ENCODE measurements around the gene ETV4. TPM values are rescaled to one million over a fixed set of nuclear protein-coding genes. Genes with fewer than 3 reads are reported as not detected.
A peak's percentile ranks its signal among the peaks of the same experiment; 100 is the strongest.

ETV4 gene
- total and polyA plus RNA-seq, 2 of the 13 experiments (the other 11 are each of a cell fraction or from before 2014, with no cell fraction given): 128 to 330 TPM

GRCh38 chr17:43552229-43552837 lies 6.2 kb upstream of the ETV4 start (continued):
- TF ChIP-seq CREBL2 (CRISPR knock-in tag; IDR thresholded peaks at IDR 0.05; ENCODE audit: borderline replicate concordance) (no peak), MYPOP (CRISPR knock-in tag; IDR thresholded peaks at IDR 0.05) (0 out of 2 replicates have a peak, but pooled peaks have one; percentile 39), MEF2D (CRISPR knock-in tag; IDR thresholded peaks at IDR 0.05) (peak; percentile 52; the same call in 1 of the 2 replicates), SP4 (CRISPR knock-in tag; IDR thresholded peaks at IDR 0.05) (no peak), HNF1A (IDR thresholded peaks at IDR 0.05; ENCODE audit: low read depth) (peak; percentile 94), HNF1A (CRISPR knock-in tag; IDR thresholded peaks at IDR 0.05; ENCODE audit: borderline replicate concordance) (peak; percentile 97), ZNF484 (CRISPR knock-in tag; IDR thresholded peaks at IDR 0.05; ENCODE audit: borderline replicate concordance, low read depth) (no peak), RFXANK (CRISPR knock-in tag; IDR thresholded peaks at IDR 0.05) (peak; percentile 62; the same call in 1 of the 2 replicates), ZFYVE20 (CRISPR knock-in tag; IDR thresholded peaks at IDR 0.05; ENCODE audit: borderline replicate concordance, low read depth) (no peak), MYC (CRISPR knock-in tag; IDR thresholded peaks at IDR 0.05; ENCODE audit: borderline replicate concordance) (no peak), FOXA1 (IDR thresholded peaks at IDR 0.05) (no peak), FOXA1 (CRISPR knock-in tag; IDR thresholded peaks at IDR 0.05) (peak; percentile 76), ZNF781 (CRISPR knock-in tag; IDR thresholded peaks at IDR 0.05; ENCODE audit: borderline replicate concordance, not compliant biosample characterization) (peak; percentile 58), ZFY (CRISPR knock-in tag; IDR thresholded peaks at IDR 0.05) (peak; percentile 20; the same call in 1 of the 2 replicates), ZFP82 (CRISPR knock-in tag; IDR thresholded peaks at IDR 0.05; ENCODE audit: borderline replicate concordance) (0 out of 2 replicates have a peak, but pooled peaks have one; percentile 46), FOXA3 (CRISPR knock-in tag; IDR thresholded peaks at IDR 0.05) (peak; percentile 75), YEATS4 (CRISPR knock-in tag; IDR thresholded peaks at IDR 0.05; ENCODE audit: borderline replicate concordance) (0 out of 2 replicates have a peak, but pooled peaks have one; percentile 50), ZNF687 (CRISPR knock-in tag; IDR thresholded peaks at IDR 0.05) (no peak), TAF15 (IDR thresholded peaks at IDR 0.05; ENCODE audit: low read depth, low read length, poor library complexity, severe bottlenecking) (no peak), ZSCAN31 (CRISPR knock-in tag; IDR thresholded peaks at IDR 0.05; ENCODE audit: low read depth) (no peak), SMYD3 (CRISPR knock-in tag; IDR thresholded peaks at IDR 0.05) (no peak)
